Epithelial cell of proximal tubule (primary cell): Measurements from ENCODE around the gene SRF. TPM values are rescaled to one million over a fixed set of nuclear protein-coding genes. Genes with fewer than 3 reads are reported as not detected.

Experiments
- DNase-seq: peaks from one replicate; pipeline ENCODE4 v3.0.0-alpha.2; 2011; ENCODE audit warnings: low read depth
- H3K4me3 ChIP-seq: 2 replicates; pipeline ENCODE4 v1.5.1; 2011; ENCODE audit warnings: low read depth, mild to moderate bottlenecking, low read length
- CTCF ChIP-seq: conservative IDR thresholded peaks from 2 replicates; pipeline ENCODE4 v1.5.1; 2012; ENCODE audit warnings: low read depth, mild to moderate bottlenecking, low read length
- total RNA-seq: library from RNA; depleted of rRNA; stranded (reverse); fragments of >200 nt; gene quantifications from 2 replicates; pipeline ENCODE4 v1.2.3, GENCODE V29; 2015

Gene SRF
- total RNA-seq, 1 donor from 2014 or later = 25.0 TPM

GRCh38 chr6:43203029-43203717 is 32.1 kb downstream of the SRF start:
- H3K4me3 ChIP-seq = no peak overlapping the region
- no peak for DNase-seq

GRCh38 chr6:43203718-43204095 is 32.6 kb downstream of the SRF start:
- no peak for DNase-seq
- no peak overlapping the region for H3K4me3 ChIP-seq

More at GRCh38 chr6:43203029-43203717, 32.1 kb downstream of the SRF start:
- no peak for TF ChIP-seq CTCF

GRCh38 chr6:43204271-43205105 is 33.4 kb downstream of the SRF start:
- TF ChIP-seq CTCF = no peak
- no peak for DNase-seq
- no peak overlapping the region for H3K4me3 ChIP-seq

More at GRCh38 chr6:43203718-43204095, 32.6 kb downstream of the SRF start:
- no peak for TF ChIP-seq CTCF

GRCh38 chr6:43205849-43206248 is 34.8 kb downstream of the SRF start:
- H3K4me3 ChIP-seq = no peak overlapping the region
- DNase-seq = no peak
- no peak for TF ChIP-seq CTCF

GRCh38 chr6:43207286-43207685 is 36.2 kb downstream of the SRF start:
- no peak for TF ChIP-seq CTCF
- no peak for DNase-seq
- H3K4me3 ChIP-seq = no peak overlapping the region

- H3K4me3 ChIP-seq = no peak overlapping the region
- TF ChIP-seq CTCF = peak; percentile 40
- DNase-seq = peak; percentile 9
Observed at GRCh38 chr6:43211955-43212354, 40.9 kb downstream of the SRF start.
